A673 (cell line): ENCODE results near the gene SPRR2E. TPM values are rescaled to one million over a fixed set of nuclear protein-coding genes. Genes with fewer than 3 reads are reported as not detected.

Experiments used
- BruUV-seq: library from RNA; stranded (reverse); fragments of 400-500 nt; replicated peaks from 2 replicates; lab custom pipeline; 2021; lab: Mats Ljungman, UMichigan
- CTCF ChIA-PET: fragments of 300-600 bp; sonication (Branson Sonifier 250); formaldehyde crosslinking; loops from one replicate; lab custom pipeline; 2022; ENCODE audit warnings: antibody characterized with exemption; lab: Charles Lee
- POLR2A ChIA-PET: fragments of 300-600 bp; sonication (Branson Sonifier 250); formaldehyde crosslinking; loops from one replicate; lab custom pipeline; 2022; ENCODE audit warnings: antibody characterized with exemption; ENCODE audit not compliant: low non-redundant PET; lab: Charles Lee
- DNase-seq: peaks from one replicate; pipeline ENCODE4 v3.0.0-alpha.2; 2015; ENCODE audit warnings: low spot score
- H3K27ac ChIP-seq: fragments of 200-600 bp; sonication (generic); 2 replicates; pipeline ENCODE4 v1.5.1; 2016; ENCODE audit warnings: mixed run types, low read depth, mild to moderate bottlenecking, mixed read lengths, antibody characterized with exemption, low read length; ENCODE audit not compliant: poor library complexity, severe bottlenecking
- H3K27me3 ChIP-seq: fragments of 200-600 bp; sonication (generic); replicated peaks from 2 replicates; pipeline ENCODE4 v1.6.1; 2017; ENCODE audit warnings: mixed run types, low read depth, mild to moderate bottlenecking, mixed read lengths, antibody characterized with exemption, low read length; ENCODE audit not compliant: insufficient read depth, poor library complexity
- H3K36me3 ChIP-seq: fragments of 200-600 bp; sonication (generic); 2 replicates; pipeline ENCODE4 v1.6.1; 2016; ENCODE audit warnings: mixed run types, mild to moderate bottlenecking, mixed read lengths, antibody characterized with exemption, low read length; ENCODE audit not compliant: insufficient read depth, poor library complexity, severe bottlenecking
- H3K4me1 ChIP-seq: fragments of 200-600 bp; sonication (generic); 2 replicates; pipeline ENCODE4 v1.6.1; 2017; ENCODE audit warnings: mixed run types, mild to moderate bottlenecking, mixed read lengths, antibody characterized with exemption, low read length; ENCODE audit not compliant: insufficient read depth, poor library complexity, severe bottlenecking
- H3K4me3 ChIP-seq: fragments of 200-600 bp; sonication (generic); 2 replicates; pipeline ENCODE4 v1.5.1; 2016; ENCODE audit warnings: low read depth, mixed run types, mild to moderate bottlenecking, mixed read lengths, low read length; ENCODE audit not compliant: poor library complexity, severe bottlenecking
- H3K9me3 ChIP-seq: fragments of 200-600 bp; sonication (generic); 2 replicates; pipeline ENCODE4 v1.6.1; 2016; ENCODE audit warnings: mixed run types, low read depth, mild to moderate bottlenecking, mixed read lengths, antibody characterized with exemption, low read length; ENCODE audit not compliant: poor library complexity, severe bottlenecking
- CTCF ChIP-seq: fragments of 300-800, 200-600 bp; sonication (generic); conservative IDR thresholded peaks from 2 replicates; pipeline ENCODE4 v1.5.1; 2017; ENCODE audit warnings: low read depth, mild to moderate bottlenecking, antibody characterized with exemption, low read length, moderate library complexity, mixed read lengths
- EZH2 ChIP-seq: fragments of 200-600 bp; sonication (generic); IDR thresholded peaks from 2 replicates; pipeline ENCODE4 v1.6.1; 2017; ENCODE audit warnings: borderline replicate concordance, low read depth, mild to moderate bottlenecking, mixed read lengths, antibody characterized with exemption, low read length; ENCODE audit not compliant: poor library complexity, severe bottlenecking
- intact Hi-C: fragments of 100-400 bp; cut with micrococcal nuclease; formaldehyde crosslinking; loops from one replicate; pipeline ENCODE4 v1.10.0; 2022; ENCODE audit not compliant: unreplicated experiment
- total RNA-seq: library from RNA; stranded (reverse); gene quantifications from 2 replicates; pipeline ENCODE4 v1.2.3, GENCODE V29; 2021

Gene SPRR2E
- total RNA-seq, 1 experiment from 2014 or later = not detected

DNA sequence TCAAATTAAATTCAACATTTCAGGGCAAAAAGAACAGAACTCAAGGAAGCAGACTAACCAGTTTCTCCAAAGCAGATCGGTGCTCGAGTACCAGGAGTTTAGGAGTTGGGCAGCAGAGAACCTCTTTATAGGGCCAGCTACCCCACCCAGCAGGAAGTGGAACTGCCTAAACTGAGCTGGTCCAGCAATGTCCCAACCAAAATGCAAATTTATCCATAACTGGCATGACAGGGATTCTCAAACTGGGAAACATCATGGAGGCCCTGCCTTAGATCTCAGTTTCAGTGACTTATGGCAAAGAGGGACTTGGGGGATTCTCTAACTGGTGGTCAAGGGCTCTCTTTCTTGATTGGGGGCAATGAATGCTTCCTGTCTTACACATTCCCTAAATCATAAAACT is 22.8 kb downstream of the SPRR2E start, which contains the start of gene SPRR2B:
Gene SPRR2B, minus strand, starts transcription at position 101 of the 400 bp plus-strand sequence. CDS start 772 bp downstream, outside the sequence.
- BruUV-seq = no TSS peak
- intact Hi-C loops = no loop called here
- ChIA-PET POLR2A (no interaction called here), CTCF (no interaction called here)
- DNase-seq = no peak
- H3K27me3 ChIP-seq = peaks cover 27% of the 10 kb centered on the region
- H3K4me3 ChIP-seq = no peak within 1 kb of the TSS
- H3K9me3 ChIP-seq = no peaks in the 10 kb centered on the region
- no peaks in the 10 kb centered on the region for H3K4me1 ChIP-seq
- TF ChIP-seq EZH2 (no peak), CTCF (no peak)
- no peak within 1 kb of the TSS for H3K27ac ChIP-seq
- H3K36me3 ChIP-seq = no peaks in the 10 kb centered on the region

GRCh38 chr1:153070243-153070642 is 24.1 kb downstream of the SPRR2E start:
- no peaks in the 10 kb centered on the region for H3K9me3 ChIP-seq
- intact Hi-C loops = no loop called here
- no peaks in the 10 kb centered on the region for H3K36me3 ChIP-seq
- CTCF ChIA-PET = no interaction called here
- POLR2A ChIA-PET = no interaction called here
- TF ChIP-seq EZH2 = no peak
- TF ChIP-seq CTCF = no peak
- BruUV-seq = no TSS peak
- no peaks in the 10 kb centered on the region for H3K4me1 ChIP-seq
- no peak overlapping the region for H3K4me3 ChIP-seq
- no peak for DNase-seq
- H3K27ac ChIP-seq = no peak overlapping the region
- H3K27me3 ChIP-seq = peaks cover 27% of the 10 kb centered on the region

DNA sequence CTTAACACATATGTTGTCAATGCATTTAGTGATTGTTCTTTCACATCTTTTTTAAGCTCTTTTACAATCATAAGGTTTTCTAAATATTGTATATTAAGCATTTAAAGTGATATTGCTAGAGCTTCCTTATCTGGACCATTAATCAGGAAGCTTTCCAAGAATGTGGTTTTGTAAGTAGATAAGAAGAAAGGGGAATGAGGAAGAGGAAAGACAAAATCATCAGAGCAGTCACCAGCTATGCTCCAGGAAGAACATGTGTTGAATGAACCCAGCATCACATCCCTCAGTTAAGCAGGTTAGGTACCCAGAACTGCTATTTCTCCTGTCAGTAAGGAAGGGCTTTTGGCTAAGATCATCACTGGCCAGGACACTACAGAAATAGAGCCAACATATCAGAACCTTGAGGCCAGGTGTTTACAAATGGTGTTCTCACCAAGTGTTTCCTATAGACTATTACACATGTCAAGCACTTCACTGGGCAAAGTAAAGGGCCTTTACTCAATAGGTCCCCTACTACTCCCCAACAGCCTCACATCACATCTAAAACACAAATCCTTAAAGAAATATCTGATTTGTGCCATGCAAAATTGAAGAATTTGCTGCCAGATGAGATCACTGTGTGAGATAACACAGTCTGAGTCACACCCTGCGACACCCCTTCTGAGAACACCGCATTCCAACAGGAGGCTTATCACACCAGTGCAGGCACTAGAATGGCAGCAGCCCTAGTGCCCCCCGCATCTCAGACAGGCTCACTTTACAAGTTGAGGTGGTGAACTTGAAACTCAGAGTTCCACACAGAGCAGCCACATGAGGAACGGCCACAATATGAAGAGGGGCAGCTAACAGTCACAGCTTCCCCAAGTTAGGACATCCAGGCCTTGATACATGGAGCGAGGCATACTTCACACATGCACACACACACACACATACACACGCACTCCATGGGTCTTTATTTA is 35.2 kb downstream of the SPRR2E start:
- Histone ChIP-seq H3K36me3 (no peaks in the 10 kb centered on the region), H3K9me3 (no peaks in the 10 kb centered on the region), H3K4me1 (no peaks in the 10 kb centered on the region), H3K4me3 (no peak overlapping the region), H3K27ac (no peak overlapping the region), H3K27me3 (peaks cover 70% of the 10 kb centered on the region)
- ChIA-PET CTCF (no interaction called here), POLR2A (no interaction called here)
- intact Hi-C loops = loop anchor here (10.0 kb wide), 1 partner anchor 184 kb away; the partner anchor contains the start of gene SMCP
- BruUV-seq = no TSS peak
- DNase-seq = no peak
- TF ChIP-seq CTCF (no peak), EZH2 (no peak)
